Ovary (tissue), 3 donors: Measurements from ENCODE around the gene CYTL1.

ENCODE experiments used
- CTCF ChIP-seq, 3 donors: fragments of 450-650 bp in 2 of 3; fragments of 200-600 bp in 1 of 3; IDR thresholded peaks; one replicate each; pipeline versions ENCODE4 v1.5.1 to v1.8.0; 2016 to 2022; ENCODE audit warnings: antibody characterized with exemption in 3 of 3, mild to moderate bottlenecking in 1 of 3
- POLR2A ChIP-seq: fragments of 450-650 bp; IDR thresholded peaks from one replicate; pipeline ENCODE4 v1.6.1; 2017; ENCODE audit warnings: antibody characterized with exemption, mild to moderate bottlenecking, moderate library complexity
- donor health status: DM: no; HTN: no; CAD: no.

GRCh38 chr4:4987656-4988055 is 31.6 kb downstream of the CYTL1 start:
- no peak for TF ChIP-seq CTCF (IDR thresholded peaks at IDR 0.05)
- no peak for TF ChIP-seq POLR2A
